ENCODE measurements around the gene IGSF21.

Gene IGSF21

DNA sequence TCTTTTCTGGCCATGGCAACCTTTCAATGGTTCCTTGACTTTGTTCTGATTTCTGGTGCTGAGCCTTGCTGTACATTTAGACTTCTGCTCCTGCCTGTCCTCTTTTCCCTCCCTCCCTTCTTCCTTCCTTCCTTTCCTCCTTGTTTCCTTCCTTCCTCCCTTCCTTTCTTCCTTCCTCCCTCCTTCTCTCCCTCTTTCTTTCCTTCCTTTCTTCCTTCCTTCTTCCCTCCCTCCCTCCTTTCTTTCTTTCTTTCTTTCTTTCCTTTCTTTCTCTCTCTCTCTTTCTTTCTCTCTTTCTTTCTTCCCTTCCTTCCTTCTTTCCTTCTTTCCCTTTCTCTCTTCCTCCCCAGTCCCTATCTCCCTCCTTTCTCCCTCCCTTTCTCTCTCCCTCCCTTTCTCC is 10.4 kb upstream of the IGSF21 start:
- peaks cover 20% of the 10 kb centered on the region for H3K27me3 ChIP-seq (ENCODE audit: control insufficient read depth, insufficient read depth, low read length)
- H3K4me3 ChIP-seq (ENCODE audit: low read depth, low read length), result no peak overlapping the region
- no peak overlapping the region for H3K27ac ChIP-seq (ENCODE audit: low read depth, low read length)
- H3K9ac ChIP-seq (ENCODE audit: low read depth, low read length), result no peak overlapping the region
- H3K36me3 ChIP-seq (ENCODE audit: control insufficient read depth, insufficient read depth, low read length), result no peaks in the 10 kb centered on the region
- H3K4me1 ChIP-seq (ENCODE audit: control insufficient read depth, insufficient read depth, low read length), result peaks cover 11% of the 10 kb centered on the region; the same call in 1 of the 2 replicates
- no peaks in the 10 kb centered on the region for H3K9me3 ChIP-seq (ENCODE audit: control insufficient read depth, insufficient read depth, low read length)

DNA sequence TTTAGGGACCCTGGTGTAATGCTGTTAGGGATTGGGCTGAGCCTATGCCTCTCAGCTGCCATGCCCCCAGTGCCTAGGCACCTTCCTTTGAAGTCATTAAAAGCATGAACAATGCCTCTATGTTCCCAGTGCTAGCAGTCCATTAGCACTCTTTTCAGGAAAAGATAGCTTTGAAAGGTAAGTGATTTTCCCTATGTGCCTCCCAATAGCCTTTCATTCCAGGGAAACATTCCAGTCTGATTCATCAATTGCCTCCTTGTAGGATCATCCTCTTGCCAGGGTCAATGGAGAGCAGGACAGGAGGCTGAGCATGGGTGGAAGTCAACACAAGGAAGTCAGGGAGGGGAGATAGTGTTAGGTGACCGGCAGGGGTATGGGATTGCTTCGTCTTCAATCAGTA is 8.6 kb upstream of the IGSF21 start:
- 0 out of 2 replicates have a peak, but pooled peaks cover 2% of the 10 kb centered on the region for H3K4me1 ChIP-seq (ENCODE audit: control insufficient read depth, insufficient read depth, low read length)
- H3K4me3 ChIP-seq (ENCODE audit: low read depth, low read length), result no peak overlapping the region
- H3K36me3 ChIP-seq (ENCODE audit: control insufficient read depth, insufficient read depth, low read length), result no peaks in the 10 kb centered on the region
- no peaks in the 10 kb centered on the region for H3K9me3 ChIP-seq (ENCODE audit: control insufficient read depth, insufficient read depth, low read length)
- H3K27me3 ChIP-seq (ENCODE audit: control insufficient read depth, insufficient read depth, low read length), result peaks cover 22% of the 10 kb centered on the region
- H3K9ac ChIP-seq (ENCODE audit: low read depth, low read length), result no peak overlapping the region
- H3K27ac ChIP-seq (ENCODE audit: low read depth, low read length), result no peak overlapping the region

DNA sequence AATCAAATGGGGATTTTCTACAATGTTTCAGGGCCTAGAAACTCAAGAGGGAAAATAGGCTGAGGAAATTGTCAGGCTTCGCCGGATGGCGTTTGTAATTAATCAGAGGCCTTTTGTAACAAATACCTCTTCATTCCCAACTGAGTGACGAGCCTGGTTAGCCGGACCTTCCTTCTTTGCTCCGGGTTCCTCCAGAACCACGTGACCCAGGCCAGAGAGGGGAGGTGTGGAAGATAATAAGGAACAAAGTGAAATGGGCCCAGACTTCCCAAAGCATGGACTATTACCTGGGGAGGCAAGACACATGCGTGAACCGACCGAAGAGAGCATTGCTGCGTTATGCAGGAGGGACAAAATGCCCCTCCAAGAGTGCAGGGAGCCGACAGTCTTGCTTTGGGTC is 7.5 kb upstream of the IGSF21 start:
- H3K27ac ChIP-seq (ENCODE audit: low read depth, low read length), result no peak overlapping the region
- H3K36me3 ChIP-seq (ENCODE audit: control insufficient read depth, insufficient read depth, low read length), result no peaks in the 10 kb centered on the region
- no peaks in the 10 kb centered on the region for H3K9me3 ChIP-seq (ENCODE audit: control insufficient read depth, insufficient read depth, low read length)
- no peak overlapping the region for H3K9ac ChIP-seq (ENCODE audit: low read depth, low read length)
- H3K4me3 ChIP-seq (ENCODE audit: low read depth, low read length), result no peak overlapping the region
- 0 out of 2 replicates have a peak, but pooled peaks cover 2% of the 10 kb centered on the region for H3K4me1 ChIP-seq (ENCODE audit: control insufficient read depth, insufficient read depth, low read length)
- peaks cover 22% of the 10 kb centered on the region for H3K27me3 ChIP-seq (ENCODE audit: control insufficient read depth, insufficient read depth, low read length)

DNA sequence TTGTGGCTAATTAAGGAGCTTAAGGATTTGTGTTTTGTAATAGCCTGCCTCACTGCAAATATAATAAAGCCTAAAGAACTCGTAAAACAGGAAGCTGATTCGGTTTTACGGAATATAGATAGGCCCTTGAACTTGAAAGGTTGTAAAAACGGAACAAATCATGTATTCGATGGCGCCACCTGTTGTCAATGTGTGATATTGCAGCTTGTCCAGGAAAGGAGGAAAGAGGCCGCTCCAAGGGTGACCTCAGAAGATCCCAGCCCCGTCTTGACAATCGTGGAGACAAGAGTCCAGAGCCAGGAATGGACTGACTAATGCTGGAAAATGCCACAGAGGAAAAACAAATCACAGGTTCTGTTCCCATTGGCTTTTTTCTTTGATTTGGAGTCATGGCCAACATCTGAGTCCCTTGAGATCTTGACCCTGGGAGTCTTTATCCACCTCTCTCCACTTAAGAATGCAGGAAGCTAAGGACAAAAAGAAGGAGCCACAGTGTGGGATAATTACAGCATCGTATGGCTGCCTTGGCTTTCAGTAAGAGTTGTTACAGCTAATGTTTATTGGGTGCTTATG is 7.0 kb upstream of the IGSF21 start:
- 0 out of 2 replicates have a peak, but pooled peaks cover 2% of the 10 kb centered on the region for H3K4me1 ChIP-seq (ENCODE audit: control insufficient read depth, insufficient read depth, low read length)
- no peak overlapping the region for H3K27ac ChIP-seq (ENCODE audit: low read depth, low read length)
- H3K4me3 ChIP-seq (ENCODE audit: low read depth, low read length), result no peak overlapping the region
- no peak overlapping the region for H3K9ac ChIP-seq (ENCODE audit: low read depth, low read length)
- no peaks in the 10 kb centered on the region for H3K9me3 ChIP-seq (ENCODE audit: control insufficient read depth, insufficient read depth, low read length)
- peaks cover 23% of the 10 kb centered on the region for H3K27me3 ChIP-seq (ENCODE audit: control insufficient read depth, insufficient read depth, low read length)
- H3K36me3 ChIP-seq (ENCODE audit: control insufficient read depth, insufficient read depth, low read length), result no peaks in the 10 kb centered on the region

DNA sequence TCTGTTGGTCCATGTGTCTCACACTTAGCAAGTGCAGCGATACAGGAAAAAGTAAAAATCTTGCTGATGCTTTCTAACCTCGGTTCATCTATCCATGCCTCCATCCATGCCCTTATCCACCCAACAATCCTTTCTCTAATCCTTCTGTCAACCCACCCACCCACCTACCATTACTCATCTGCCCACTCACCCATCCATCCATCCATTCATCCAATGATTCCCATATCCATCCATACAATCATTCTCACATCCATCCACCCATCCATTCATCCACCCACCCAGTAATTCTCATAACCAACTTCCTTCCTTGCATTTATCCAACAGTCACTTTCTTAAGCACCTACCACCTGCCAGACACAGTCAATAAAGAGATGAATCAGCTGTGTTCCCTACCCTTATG is 6.1 kb upstream of the IGSF21 start:
- no peak overlapping the region for H3K9ac ChIP-seq (ENCODE audit: low read depth, low read length)
- H3K4me3 ChIP-seq (ENCODE audit: low read depth, low read length), result no peak overlapping the region
- H3K27ac ChIP-seq (ENCODE audit: low read depth, low read length), result no peak overlapping the region
- peaks cover 31% of the 10 kb centered on the region for H3K27me3 ChIP-seq (ENCODE audit: control insufficient read depth, insufficient read depth, low read length)
- 0 out of 2 replicates have a peak, but pooled peaks cover 3% of the 10 kb centered on the region for H3K4me1 ChIP-seq (ENCODE audit: control insufficient read depth, insufficient read depth, low read length)
- no peaks in the 10 kb centered on the region for H3K9me3 ChIP-seq (ENCODE audit: control insufficient read depth, insufficient read depth, low read length)
- H3K36me3 ChIP-seq (ENCODE audit: control insufficient read depth, insufficient read depth, low read length), result no peaks in the 10 kb centered on the region

DNA sequence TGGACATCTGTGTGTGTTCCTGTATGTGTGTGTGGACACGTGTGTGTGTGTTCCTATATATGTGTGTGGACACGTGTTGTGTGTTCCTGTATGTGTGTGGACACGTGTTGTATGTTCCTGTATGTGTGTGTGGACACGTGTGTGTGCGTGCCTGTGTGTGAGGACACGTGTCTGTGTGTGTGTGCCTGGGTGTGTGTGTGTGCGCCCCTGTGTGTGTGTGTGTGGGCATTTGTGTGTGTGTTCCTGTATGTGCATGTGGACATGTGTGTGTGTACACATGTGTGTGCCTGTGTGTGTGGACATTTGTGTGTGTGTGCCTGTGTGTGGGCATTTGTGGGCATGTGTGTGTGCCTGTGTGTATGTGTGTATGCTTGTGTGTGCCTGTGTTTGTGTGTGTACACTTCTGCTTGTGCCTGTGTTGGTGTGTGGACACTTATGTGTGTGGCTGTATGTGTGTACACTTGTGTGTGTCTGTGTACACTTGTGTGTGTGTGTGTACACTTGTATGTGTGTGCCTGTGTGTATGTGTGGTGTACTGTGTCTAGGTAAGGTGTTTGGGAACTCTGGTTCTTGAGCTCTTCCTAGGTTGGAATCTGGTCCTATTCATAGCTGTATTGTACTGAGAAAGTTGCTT is 3.7 kb upstream of the IGSF21 start:
- H3K27me3 ChIP-seq (ENCODE audit: control insufficient read depth, insufficient read depth, low read length), result peaks cover 43% of the 10 kb centered on the region

DNA sequence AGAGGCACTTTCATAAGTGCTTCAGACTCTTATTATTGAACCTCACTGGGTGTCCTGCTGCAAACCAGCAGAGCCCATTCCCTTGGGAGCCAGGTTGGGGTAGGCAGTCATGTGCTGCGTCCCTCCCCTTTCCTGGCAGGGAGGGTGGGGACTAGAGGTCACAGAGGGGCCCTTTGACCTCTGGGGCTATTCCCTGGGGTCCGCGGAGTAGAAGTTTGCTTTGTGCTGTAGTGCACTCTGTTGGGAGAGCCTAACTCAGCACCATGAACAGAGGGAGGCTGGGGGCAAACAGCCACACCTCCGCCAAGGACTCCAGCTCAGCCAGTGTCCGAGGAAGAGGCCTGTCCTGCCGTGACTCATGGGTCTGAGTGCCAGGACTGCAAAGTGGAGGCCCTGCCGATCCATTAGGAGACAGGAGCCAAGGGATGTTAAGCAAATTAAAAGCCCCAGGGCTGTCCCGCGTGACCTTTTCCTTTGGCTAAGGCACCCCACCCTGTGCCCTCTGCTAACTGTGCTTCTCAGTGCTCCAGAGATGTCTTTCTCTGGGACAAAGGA is 3.0 kb upstream of the IGSF21 start:
- no peaks in the 10 kb centered on the region for H3K36me3 ChIP-seq (ENCODE audit: control insufficient read depth, insufficient read depth, low read length)
- peaks cover 48% of the 10 kb centered on the region for H3K27me3 ChIP-seq (ENCODE audit: control insufficient read depth, insufficient read depth, low read length)
- H3K4me1 ChIP-seq (ENCODE audit: control insufficient read depth, insufficient read depth, low read length), result peaks cover 20% of the 10 kb centered on the region
- no peaks in the 10 kb centered on the region for H3K9me3 ChIP-seq (ENCODE audit: control insufficient read depth, insufficient read depth, low read length)
- H3K9ac ChIP-seq (ENCODE audit: low read depth, low read length), result no peak overlapping the region
- H3K4me3 ChIP-seq (ENCODE audit: low read depth, low read length), result no peak overlapping the region
- no peak overlapping the region for H3K27ac ChIP-seq (ENCODE audit: low read depth, low read length)

More for the DNA sequence above, 3.7 kb upstream of the IGSF21 start:
- Histone ChIP-seq H3K27ac (ENCODE audit: low read depth, low read length) (no peak overlapping the region), H3K36me3 (ENCODE audit: control insufficient read depth, insufficient read depth, low read length) (no peaks in the 10 kb centered on the region), H3K9ac (ENCODE audit: low read depth, low read length) (no peak overlapping the region), H3K9me3 (ENCODE audit: control insufficient read depth, insufficient read depth, low read length) (no peaks in the 10 kb centered on the region), H3K4me3 (ENCODE audit: low read depth, low read length) (no peak overlapping the region), H3K4me1 (ENCODE audit: control insufficient read depth, insufficient read depth, low read length) (peaks cover 14% of the 10 kb centered on the region; the same call in 1 of the 2 replicates)

DNA sequence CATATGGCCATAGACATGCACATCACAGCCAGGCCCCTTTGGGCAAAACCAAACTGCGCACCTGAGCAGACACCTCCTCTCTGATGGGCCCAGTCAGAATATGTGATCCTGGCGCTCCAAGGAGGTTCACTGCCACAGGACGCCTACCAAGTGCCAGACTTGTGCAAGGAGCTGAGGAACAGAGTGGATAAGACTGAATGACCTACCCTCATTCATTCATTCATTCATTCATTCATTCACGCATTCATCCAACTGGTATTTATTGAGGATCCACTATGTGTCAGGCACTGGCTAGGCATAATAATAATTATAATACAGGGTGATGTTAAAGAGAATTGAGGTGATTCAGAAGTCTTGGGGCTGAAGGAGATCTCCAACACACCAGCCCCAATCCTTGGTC is 2.4 kb upstream of the IGSF21 start:
- Histone ChIP-seq H3K4me3 (ENCODE audit: low read depth, low read length) (no peak overlapping the region), H3K4me1 (ENCODE audit: control insufficient read depth, insufficient read depth, low read length) (peaks cover 22% of the 10 kb centered on the region), H3K9ac (ENCODE audit: low read depth, low read length) (no peak overlapping the region), H3K27me3 (ENCODE audit: control insufficient read depth, insufficient read depth, low read length) (peaks cover 49% of the 10 kb centered on the region), H3K9me3 (ENCODE audit: control insufficient read depth, insufficient read depth, low read length) (no peaks in the 10 kb centered on the region), H3K36me3 (ENCODE audit: control insufficient read depth, insufficient read depth, low read length) (no peaks in the 10 kb centered on the region), H3K27ac (ENCODE audit: low read depth, low read length) (no peak overlapping the region)

DNA sequence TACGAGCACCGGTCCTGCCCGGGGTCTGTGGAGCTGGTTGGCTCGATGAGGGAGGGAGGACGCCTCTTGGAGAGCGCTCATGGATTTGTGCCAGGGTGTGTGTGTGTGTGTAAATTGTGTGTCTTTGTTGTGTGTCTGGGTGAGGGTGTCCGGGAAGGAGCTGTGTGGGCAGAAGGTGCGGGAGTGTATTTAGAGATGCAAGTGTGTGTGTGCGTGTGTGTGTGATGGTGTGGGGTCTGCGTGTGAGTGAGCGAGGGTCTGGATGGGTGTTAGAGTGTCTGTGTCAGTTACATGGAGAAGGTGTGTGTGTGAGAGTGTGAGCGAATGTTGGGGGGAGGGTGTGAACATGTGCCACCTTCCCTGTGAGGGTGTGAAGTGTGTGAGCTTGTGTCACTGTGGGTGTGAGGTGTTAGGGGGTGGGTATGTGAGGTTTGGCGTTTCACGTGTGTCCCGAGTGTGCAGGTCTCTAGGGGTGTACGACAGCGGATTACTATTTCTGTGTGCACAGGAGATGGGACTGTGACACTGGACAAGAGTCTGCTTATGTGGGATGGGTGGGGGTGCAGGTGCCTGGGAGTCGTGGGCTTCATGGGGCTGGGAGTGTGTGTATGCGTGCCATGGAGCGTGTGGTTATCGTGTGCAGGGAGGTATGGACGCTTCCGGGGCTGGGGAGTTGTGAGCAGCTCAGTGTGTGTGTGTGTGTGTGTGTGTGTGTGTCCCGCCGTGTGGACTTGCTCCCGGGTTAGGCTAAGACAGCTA is 880 bp downstream of the IGSF21 start:
- no peak overlapping the region for H3K9ac ChIP-seq (ENCODE audit: low read depth, low read length)
- H3K36me3 ChIP-seq (ENCODE audit: control insufficient read depth, insufficient read depth, low read length), result no peaks in the 10 kb centered on the region
- no peaks in the 10 kb centered on the region for H3K9me3 ChIP-seq (ENCODE audit: control insufficient read depth, insufficient read depth, low read length)
- peak overlapping the region; percentile 63 for H3K4me3 ChIP-seq (ENCODE audit: low read depth, low read length)
- H3K27ac ChIP-seq (ENCODE audit: low read depth, low read length), result no peak overlapping the region
- peaks cover 66% of the 10 kb centered on the region for H3K27me3 ChIP-seq (ENCODE audit: control insufficient read depth, insufficient read depth, low read length)
- peaks cover 25% of the 10 kb centered on the region for H3K4me1 ChIP-seq (ENCODE audit: control insufficient read depth, insufficient read depth, low read length)

DNA sequence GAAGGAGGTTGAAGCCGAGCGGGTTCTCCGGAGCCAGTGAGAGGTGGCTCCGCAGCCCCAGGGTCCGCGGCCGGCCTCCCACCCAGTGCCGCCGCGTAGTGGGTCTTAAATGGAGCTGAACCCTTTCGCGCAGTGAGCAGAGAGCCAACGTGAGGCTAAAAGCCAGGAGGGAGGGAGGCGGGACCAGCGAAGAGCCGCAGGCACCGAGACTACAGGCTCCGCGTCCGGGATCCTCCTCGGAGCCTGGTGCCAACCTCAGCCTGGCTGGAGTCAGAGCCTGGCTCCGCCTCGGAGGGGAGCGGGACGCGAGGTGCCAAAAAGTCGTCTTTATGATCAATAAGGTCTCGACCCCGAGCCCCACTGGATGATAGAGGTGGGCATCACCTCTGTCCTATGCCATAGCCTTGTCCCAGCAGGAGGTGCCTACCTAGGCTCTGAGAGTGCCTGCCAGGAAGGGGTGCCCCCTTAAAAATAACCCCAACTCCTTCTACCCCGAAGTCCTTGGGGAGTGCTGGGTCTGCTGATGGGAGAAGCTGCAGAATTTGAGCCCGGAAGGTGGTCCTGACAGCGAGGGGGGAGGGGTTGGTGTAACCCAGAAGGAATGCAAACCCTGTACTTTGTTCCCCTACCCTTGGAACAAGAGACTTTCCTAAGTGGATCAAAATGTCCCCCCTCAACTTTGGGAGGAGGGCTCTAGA is 1.6 kb downstream of the IGSF21 start:
- Histone ChIP-seq H3K36me3 (ENCODE audit: control insufficient read depth, insufficient read depth, low read length) (no peaks in the 10 kb centered on the region), H3K9ac (ENCODE audit: low read depth, low read length) (no peak overlapping the region), H3K4me1 (ENCODE audit: control insufficient read depth, insufficient read depth, low read length) (peaks cover 25% of the 10 kb centered on the region), H3K27me3 (ENCODE audit: control insufficient read depth, insufficient read depth, low read length) (peaks cover 66% of the 10 kb centered on the region), H3K4me3 (ENCODE audit: low read depth, low read length) (peak overlapping the region; percentile 63), H3K27ac (ENCODE audit: low read depth, low read length) (no peak overlapping the region), H3K9me3 (ENCODE audit: control insufficient read depth, insufficient read depth, low read length) (no peaks in the 10 kb centered on the region)
